HepG2 (cell line): ENCODE data around the gene HSP90AA1. TPM values are rescaled to one million over a fixed set of nuclear protein-coding genes. Genes with fewer than 3 reads are reported as not detected.

ENCODE experiments used
- CHD4 ChIP-seq: fragments of 200-600 bp; sonication (generic); IDR thresholded peaks from 2 replicates; pipeline ENCODE4 v1.7.0; 2017; ENCODE audit warnings: mild to moderate bottlenecking, low read length, borderline replicate concordance
- FOXA1 ChIP-seq, 2 experiments: fragments of 450-650 bp in 1 of 2; sonication (generic) in 1 of 2; formaldehyde crosslinking in 1 of 2; IDR thresholded peaks; 2 replicates each; pipeline versions ENCODE4 v1.4.0 to v1.6.1; 2016 to 2020; ENCODE audit warnings: missing genetic modification reagents in 1 of 2
- FOXJ3 ChIP-seq: sonication (generic); formaldehyde crosslinking; IDR thresholded peaks from 2 replicates; pipeline ENCODE4 v1.4.0; 2020; ENCODE audit warnings: missing genetic modification reagents, mild to moderate bottlenecking, borderline replicate concordance
- REXO4 ChIP-seq: sonication (generic); formaldehyde crosslinking; IDR thresholded peaks from 2 replicates; pipeline ENCODE4 v1.8.0; 2022; ENCODE audit warnings: missing genetic modification reagents, mild to moderate bottlenecking, borderline replicate concordance
- SIX4 ChIP-seq: sonication (generic); formaldehyde crosslinking; IDR thresholded peaks from 2 replicates; pipeline ENCODE4 v1.4.0; 2020; ENCODE audit warnings: missing genetic modification reagents
- ZBTB7B ChIP-seq: sonication (generic); formaldehyde crosslinking; IDR thresholded peaks from 2 replicates; pipeline ENCODE4 v1.4.0; 2020; ENCODE audit warnings: missing genetic modification reagents
- ZNF296 ChIP-seq: sonication (generic); formaldehyde crosslinking; conservative IDR thresholded peaks from 2 replicates; pipeline ENCODE4 v1.5.0; 2020; ENCODE audit warnings: mild to moderate bottlenecking, missing genetic modification reagents
- ZNF430 ChIP-seq: sonication (generic); formaldehyde crosslinking; IDR thresholded peaks from 2 replicates; pipeline ENCODE4 v1.9.0; 2021; ENCODE audit warnings: mild to moderate bottlenecking, missing genetic modification reagents
- ZNF563 ChIP-seq: sonication (generic); formaldehyde crosslinking; IDR thresholded peaks from 2 replicates; pipeline ENCODE4 v1.8.0; 2022; ENCODE audit warnings: mild to moderate bottlenecking, moderate library complexity, missing genetic modification reagents
- polyA plus RNA-seq, 8 experiments: library from polyadenylated mRNA; depleted of rRNA in 3 of 8; stranded (reverse) in 7 of 8; unstranded in 1 of 8; fragments of >200 nt; fragmentation: Illumina TruSeq in 4 of 8; extraction: Trizol in 4 of 8; gene quantifications; 2 replicates each; pipeline versions ENCODE4 v1.2.1 to v1.2.3, GENCODE V29; 2011 to 2016; ENCODE audit warnings: low read depth in 4 of 8, missing spikeins in 1 of 8, mixed read lengths in 1 of 8; ENCODE audit not compliant: insufficient read depth in 1 of 8
- total RNA-seq, 5 experiments: library from RNA; depleted of rRNA; stranded (reverse); fragments of >200 nt; fragmentation: Illumina TruSeq; extraction: Trizol; gene quantifications; 2 replicates each; pipeline ENCODE4 v1.2.3, GENCODE V29; 2016; ENCODE audit warnings: low read depth in 1 of 5
- TF ChIP-seq, protein P1 (sequence below): sonication (generic); formaldehyde crosslinking; IDR thresholded peaks from 2 replicates; pipeline ENCODE4 v1.5.1; 2020; ENCODE audit warnings: mild to moderate bottlenecking, missing genetic modification reagents, moderate library complexity
- TF ChIP-seq, protein P2 (sequence below): sonication (generic); formaldehyde crosslinking; IDR thresholded peaks from 2 replicates; pipeline ENCODE4 v1.8.1; 2023; ENCODE audit warnings: mild to moderate bottlenecking, missing genetic modification reagents, borderline replicate concordance
- TF ChIP-seq, protein P3 (sequence below): sonication (generic); formaldehyde crosslinking; IDR thresholded peaks from 2 replicates; pipeline ENCODE4 v1.4.0; 2020; ENCODE audit warnings: missing genetic modification reagents, borderline replicate concordance
- TF ChIP-seq, protein P4 (sequence below): sonication (generic); formaldehyde crosslinking; IDR thresholded peaks from 2 replicates; pipeline ENCODE4 v1.9.0; 2021; ENCODE audit warnings: missing genetic modification reagents, borderline replicate concordance
- TF ChIP-seq, protein P5 (sequence below): sonication (generic); formaldehyde crosslinking; IDR thresholded peaks from 2 replicates; pipeline ENCODE4 v1.8.0; 2022; ENCODE audit warnings: missing genetic modification reagents, mild to moderate bottlenecking, borderline replicate concordance
- TF ChIP-seq, protein P6 (sequence below): IDR thresholded peaks from 2 replicates; pipeline ENCODE4 v1.6.1; 2016; ENCODE audit warnings: missing biosample characterization, missing genetic modification reagents, low read depth

HSP90AA1 gene
- total and polyA plus RNA-seq, 2 of the 13 experiments (the other 11 are each of a cell fraction or from before 2014, with no cell fraction given): 262 to 636 TPM

DNA sequence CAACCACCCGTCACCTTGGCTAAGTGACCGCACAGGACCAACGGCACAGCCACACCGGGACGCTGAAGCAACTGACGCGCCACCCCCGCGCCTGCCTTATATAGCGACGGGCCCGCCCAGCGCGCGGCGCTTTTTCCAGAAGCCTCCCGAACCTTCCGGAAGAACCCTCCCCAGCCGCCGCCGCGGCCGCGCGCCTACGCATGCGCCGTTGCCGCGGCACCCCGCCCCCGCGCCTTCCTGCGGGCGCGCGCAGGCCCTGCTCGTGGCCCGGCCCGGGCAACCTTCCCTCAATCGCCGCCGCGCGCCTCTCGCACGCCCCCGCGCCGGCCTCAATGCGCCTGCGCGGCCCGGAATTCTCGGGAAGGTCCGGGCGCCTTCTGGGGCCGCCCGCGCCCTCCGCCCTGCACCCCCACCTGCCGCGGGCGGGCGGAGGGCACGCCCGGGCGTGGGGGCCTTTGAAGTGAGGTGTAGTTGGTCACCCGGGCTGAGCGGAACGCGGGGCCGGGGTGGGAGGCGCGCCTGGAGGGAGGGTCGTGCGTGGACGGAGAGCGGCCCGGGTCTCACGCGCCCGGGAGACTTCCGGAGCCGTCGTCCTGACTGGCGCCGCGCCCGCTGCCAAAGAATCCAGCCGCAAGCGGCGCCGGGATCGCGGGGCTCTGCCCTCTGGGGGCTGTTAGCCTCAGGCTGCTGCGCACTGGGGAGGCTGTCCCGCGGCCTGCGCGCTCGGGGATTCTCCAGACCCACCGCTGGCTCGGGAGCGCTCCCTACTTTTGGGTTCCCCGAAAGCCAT, at the start of gene HSP90AA1 (continued):
- TF ChIP-seq, protein P1, sequence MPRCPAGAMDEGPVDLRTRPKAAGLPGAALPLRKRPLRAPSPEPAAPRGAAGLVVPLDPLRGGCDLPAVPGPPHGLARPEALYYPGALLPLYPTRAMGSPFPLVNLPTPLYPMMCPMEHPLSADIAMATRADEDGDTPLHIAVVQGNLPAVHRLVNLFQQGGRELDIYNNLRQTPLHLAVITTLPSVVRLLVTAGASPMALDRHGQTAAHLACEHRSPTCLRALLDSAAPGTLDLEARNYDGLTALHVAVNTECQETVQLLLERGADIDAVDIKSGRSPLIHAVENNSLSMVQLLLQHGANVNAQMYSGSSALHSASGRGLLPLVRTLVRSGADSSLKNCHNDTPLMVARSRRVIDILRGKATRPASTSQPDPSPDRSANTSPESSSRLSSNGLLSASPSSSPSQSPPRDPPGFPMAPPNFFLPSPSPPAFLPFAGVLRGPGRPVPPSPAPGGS (CRISPR knock-in tag): peak; percentile 27; the same call in 1 of the 2 replicates
- TF ChIP-seq ZNF296 (CRISPR knock-in tag) (0 out of 2 replicates have a peak, but pooled peaks have one; percentile 57), ZNF563 (CRISPR knock-in tag) (no peak; the same call in 1 of the 2 replicates), ZBTB7B (CRISPR knock-in tag) (peak; percentile 4; the same call in 1 of the 2 replicates), ZNF430 (CRISPR knock-in tag) (peak; percentile 43; the same call in 1 of the 2 replicates), FOXA1 (IDR thresholded peaks at IDR 0.05) (no peak), FOXA1 (CRISPR knock-in tag; IDR thresholded peaks at IDR 0.05) (0 out of 2 replicates have a peak, but pooled peaks have one; percentile 12), CHD4 (no peak), FOXJ3 (CRISPR knock-in tag) (no peak), SIX4 (peak; percentile 62), REXO4 (CRISPR knock-in tag) (no peak)
- TF ChIP-seq, protein P2, sequence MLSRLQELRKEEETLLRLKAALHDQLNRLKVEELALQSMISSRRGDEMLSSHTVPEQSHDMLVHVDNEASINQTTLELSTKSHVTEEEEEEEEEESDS: no peak
- TF ChIP-seq, protein P3, sequence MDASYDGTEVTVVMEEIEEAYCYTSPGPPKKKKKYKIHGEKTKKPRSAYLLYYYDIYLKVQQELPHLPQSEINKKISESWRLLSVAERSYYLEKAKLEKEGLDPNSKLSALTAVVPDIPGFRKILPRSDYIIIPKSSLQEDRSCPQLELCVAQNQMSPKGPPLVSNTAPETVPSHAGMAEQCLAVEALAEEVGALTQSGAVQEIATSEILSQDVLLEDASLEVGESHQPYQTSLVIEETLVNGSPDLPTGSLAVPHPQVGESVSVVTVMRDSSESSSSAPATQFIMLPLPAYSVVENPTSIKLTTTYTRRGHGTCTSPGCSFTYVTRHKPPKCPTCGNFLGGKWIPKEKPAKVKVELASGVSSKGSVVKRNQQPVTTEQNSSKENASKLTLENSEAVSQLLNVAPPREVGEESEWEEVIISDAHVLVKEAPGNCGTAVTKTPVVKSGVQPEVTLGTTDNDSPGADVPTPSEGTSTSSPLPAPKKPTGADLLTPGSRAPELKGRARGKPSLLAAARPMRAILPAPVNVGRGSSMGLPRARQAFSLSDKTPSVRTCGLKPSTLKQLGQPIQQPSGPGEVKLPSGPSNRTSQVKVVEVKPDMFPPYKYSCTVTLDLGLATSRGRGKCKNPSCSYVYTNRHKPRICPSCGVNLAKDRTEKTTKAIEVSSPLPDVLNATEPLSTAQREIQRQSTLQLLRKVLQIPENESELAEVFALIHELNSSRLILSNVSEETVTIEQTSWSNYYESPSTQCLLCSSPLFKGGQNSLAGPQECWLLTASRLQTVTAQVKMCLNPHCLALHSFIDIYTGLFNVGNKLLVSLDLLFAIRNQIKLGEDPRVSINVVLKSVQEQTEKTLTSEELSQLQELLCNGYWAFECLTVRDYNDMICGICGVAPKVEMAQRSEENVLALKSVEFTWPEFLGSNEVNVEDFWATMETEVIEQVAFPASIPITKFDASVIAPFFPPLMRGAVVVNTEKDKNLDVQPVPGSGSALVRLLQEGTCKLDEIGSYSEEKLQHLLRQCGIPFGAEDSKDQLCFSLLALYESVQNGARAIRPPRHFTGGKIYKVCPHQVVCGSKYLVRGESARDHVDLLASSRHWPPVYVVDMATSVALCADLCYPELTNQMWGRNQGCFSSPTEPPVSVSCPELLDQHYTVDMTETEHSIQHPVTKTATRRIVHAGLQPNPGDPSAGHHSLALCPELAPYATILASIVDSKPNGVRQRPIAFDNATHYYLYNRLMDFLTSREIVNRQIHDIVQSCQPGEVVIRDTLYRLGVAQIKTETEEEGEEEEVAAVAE (CRISPR knock-in tag): 0 out of 2 replicates have a peak, but pooled peaks have one; percentile 11
- TF ChIP-seq, protein P4, sequence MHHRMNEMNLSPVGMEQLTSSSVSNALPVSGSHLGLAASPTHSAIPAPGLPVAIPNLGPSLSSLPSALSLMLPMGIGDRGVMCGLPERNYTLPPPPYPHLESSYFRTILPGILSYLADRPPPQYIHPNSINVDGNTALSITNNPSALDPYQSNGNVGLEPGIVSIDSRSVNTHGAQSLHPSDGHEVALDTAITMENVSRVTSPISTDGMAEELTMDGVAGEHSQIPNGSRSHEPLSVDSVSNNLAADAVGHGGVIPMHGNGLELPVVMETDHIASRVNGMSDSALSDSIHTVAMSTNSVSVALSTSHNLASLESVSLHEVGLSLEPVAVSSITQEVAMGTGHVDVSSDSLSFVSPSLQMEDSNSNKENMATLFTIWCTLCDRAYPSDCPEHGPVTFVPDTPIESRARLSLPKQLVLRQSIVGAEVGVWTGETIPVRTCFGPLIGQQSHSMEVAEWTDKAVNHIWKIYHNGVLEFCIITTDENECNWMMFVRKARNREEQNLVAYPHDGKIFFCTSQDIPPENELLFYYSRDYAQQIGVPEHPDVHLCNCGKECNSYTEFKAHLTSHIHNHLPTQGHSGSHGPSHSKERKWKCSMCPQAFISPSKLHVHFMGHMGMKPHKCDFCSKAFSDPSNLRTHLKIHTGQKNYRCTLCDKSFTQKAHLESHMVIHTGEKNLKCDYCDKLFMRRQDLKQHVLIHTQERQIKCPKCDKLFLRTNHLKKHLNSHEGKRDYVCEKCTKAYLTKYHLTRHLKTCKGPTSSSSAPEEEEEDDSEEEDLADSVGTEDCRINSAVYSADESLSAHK (CRISPR knock-in tag): 0 out of 2 replicates have a peak, but pooled peaks have one; percentile 28
- TF ChIP-seq, protein P5, sequence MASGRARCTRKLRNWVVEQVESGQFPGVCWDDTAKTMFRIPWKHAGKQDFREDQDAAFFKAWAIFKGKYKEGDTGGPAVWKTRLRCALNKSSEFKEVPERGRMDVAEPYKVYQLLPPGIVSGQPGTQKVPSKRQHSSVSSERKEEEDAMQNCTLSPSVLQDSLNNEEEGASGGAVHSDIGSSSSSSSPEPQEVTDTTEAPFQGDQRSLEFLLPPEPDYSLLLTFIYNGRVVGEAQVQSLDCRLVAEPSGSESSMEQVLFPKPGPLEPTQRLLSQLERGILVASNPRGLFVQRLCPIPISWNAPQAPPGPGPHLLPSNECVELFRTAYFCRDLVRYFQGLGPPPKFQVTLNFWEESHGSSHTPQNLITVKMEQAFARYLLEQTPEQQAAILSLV (CRISPR knock-in tag): no peak
- TF ChIP-seq, protein P6, sequence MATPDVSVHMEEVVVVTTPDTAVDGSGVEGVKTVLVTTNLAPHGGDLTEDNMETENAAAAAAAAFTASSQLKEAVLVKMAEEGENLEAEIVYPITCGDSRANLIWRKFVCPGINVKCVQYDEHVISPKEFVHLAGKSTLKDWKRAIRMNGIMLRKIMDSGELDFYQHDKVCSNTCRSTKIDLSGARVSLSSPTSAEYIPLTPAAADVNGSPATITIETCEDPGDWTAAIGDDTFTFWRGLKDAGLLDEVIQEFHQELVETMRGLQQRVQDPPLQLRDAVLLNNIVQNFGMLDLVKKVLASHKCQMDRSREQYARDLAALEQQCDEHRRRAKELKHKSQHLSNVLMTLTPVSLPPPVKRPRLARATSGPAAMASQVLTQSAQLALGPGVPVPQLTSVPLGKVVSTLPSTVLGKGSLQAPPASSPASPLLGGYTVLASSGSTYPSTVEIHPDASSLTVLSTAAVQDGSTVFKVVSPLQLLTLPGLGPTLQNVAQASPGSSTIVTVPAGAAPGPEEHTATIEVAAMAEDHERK (CRISPR knock-in tag): no peak
